Measurements from ENCODE around the gene VAV2. TPM values are rescaled to one million over a fixed set of nuclear protein-coding genes. Genes with fewer than 3 reads are reported as not detected.

Gene VAV2
- total RNA-seq, 1 donor from 2014 or later: 47.0 TPM

GRCh38 chr9:134011401-134011800, 19.3 kb upstream of the VAV2 start:
- Mint-ChIP-seq H3K4me3 (no peak overlapping the region), H3K9me3 (no peaks in the 10 kb centered on the region), H3K27me3 (ENCODE audit: low read depth) (no peaks in the 10 kb centered on the region), H3K36me3 (ENCODE audit: low read depth) (peaks cover 12% of the 10 kb centered on the region), H3K4me1 (no peaks in the 10 kb centered on the region), H3K27ac (ENCODE audit: unreplicated experiment) (no peak overlapping the region)
- no peak for DNase-seq (ENCODE audit: low read depth, low spot score)
- no peak for TF ChIP-seq CTCF (conservative IDR thresholded peaks at IDR 0.05)

GRCh38 chr9:134010310-134011173, 18.4 kb upstream of the VAV2 start:
- no peak overlapping the region for H3K27ac Mint-ChIP-seq (ENCODE audit: unreplicated experiment)
- H3K9me3 Mint-ChIP-seq: no peaks in the 10 kb centered on the region

GRCh38 chr9:134007571-134007970, 15.4 kb upstream of the VAV2 start:
- no peak overlapping the region for H3K4me3 Mint-ChIP-seq
- H3K27me3 Mint-ChIP-seq (ENCODE audit: low read depth): no peaks in the 10 kb centered on the region
- H3K4me1 Mint-ChIP-seq: no peaks in the 10 kb centered on the region
- peaks cover 5% of the 10 kb centered on the region for H3K36me3 Mint-ChIP-seq (ENCODE audit: low read depth)
- no peak for DNase-seq (ENCODE audit: low read depth, low spot score)
- peaks cover 3% of the 10 kb centered on the region for H3K9me3 Mint-ChIP-seq
- H3K27ac Mint-ChIP-seq (ENCODE audit: unreplicated experiment): no peak overlapping the region
- no peak for TF ChIP-seq CTCF (conservative IDR thresholded peaks at IDR 0.05)

More at GRCh38 chr9:134010310-134011173, 18.4 kb upstream of the VAV2 start:
- no peak for TF ChIP-seq CTCF (conservative IDR thresholded peaks at IDR 0.05)
- no peak for DNase-seq (ENCODE audit: low read depth, low spot score)
- peaks cover 12% of the 10 kb centered on the region for H3K36me3 Mint-ChIP-seq (ENCODE audit: low read depth)
- H3K4me1 Mint-ChIP-seq: no peaks in the 10 kb centered on the region
- no peak overlapping the region for H3K4me3 Mint-ChIP-seq
- no peaks in the 10 kb centered on the region for H3K27me3 Mint-ChIP-seq (ENCODE audit: low read depth)

GRCh38 chr9:134007150-134007549, 15.0 kb upstream of the VAV2 start:
- H3K4me1 Mint-ChIP-seq: no peaks in the 10 kb centered on the region
- TF ChIP-seq CTCF (conservative IDR thresholded peaks at IDR 0.05): no peak
- DNase-seq (ENCODE audit: low read depth, low spot score): no peak
- H3K27ac Mint-ChIP-seq (ENCODE audit: unreplicated experiment): no peak overlapping the region
- no peak overlapping the region for H3K4me3 Mint-ChIP-seq
- H3K27me3 Mint-ChIP-seq (ENCODE audit: low read depth): no peaks in the 10 kb centered on the region
- H3K9me3 Mint-ChIP-seq: peaks cover 5% of the 10 kb centered on the region
- peaks cover 5% of the 10 kb centered on the region for H3K36me3 Mint-ChIP-seq (ENCODE audit: low read depth)

GRCh38 chr9:134005381-134005780, 13.3 kb upstream of the VAV2 start:
- Mint-ChIP-seq H3K36me3 (ENCODE audit: low read depth) (no peaks in the 10 kb centered on the region), H3K4me3 (no peak overlapping the region), H3K27me3 (ENCODE audit: low read depth) (no peaks in the 10 kb centered on the region), H3K9me3 (peaks cover 6% of the 10 kb centered on the region), H3K4me1 (no peaks in the 10 kb centered on the region), H3K27ac (ENCODE audit: unreplicated experiment) (peak overlapping the region; percentile 43)
- no peak for DNase-seq (ENCODE audit: low read depth, low spot score)
- no peak for TF ChIP-seq CTCF (conservative IDR thresholded peaks at IDR 0.05)
